GM18873 (cell line): ENCODE results near the gene CFAP46.

Source experiments
- ATAC-seq: cut with Tn5 transposase; IDR thresholded peaks from one replicate; pipeline ENCODE4 v1.9.1; 2021; ENCODE audit warnings: mild to moderate bottlenecking, moderate library complexity, moderate number of reproducible peaks; ENCODE audit not compliant: unreplicated experiment, low FRiP score

The CFAP46 gene

DNA sequence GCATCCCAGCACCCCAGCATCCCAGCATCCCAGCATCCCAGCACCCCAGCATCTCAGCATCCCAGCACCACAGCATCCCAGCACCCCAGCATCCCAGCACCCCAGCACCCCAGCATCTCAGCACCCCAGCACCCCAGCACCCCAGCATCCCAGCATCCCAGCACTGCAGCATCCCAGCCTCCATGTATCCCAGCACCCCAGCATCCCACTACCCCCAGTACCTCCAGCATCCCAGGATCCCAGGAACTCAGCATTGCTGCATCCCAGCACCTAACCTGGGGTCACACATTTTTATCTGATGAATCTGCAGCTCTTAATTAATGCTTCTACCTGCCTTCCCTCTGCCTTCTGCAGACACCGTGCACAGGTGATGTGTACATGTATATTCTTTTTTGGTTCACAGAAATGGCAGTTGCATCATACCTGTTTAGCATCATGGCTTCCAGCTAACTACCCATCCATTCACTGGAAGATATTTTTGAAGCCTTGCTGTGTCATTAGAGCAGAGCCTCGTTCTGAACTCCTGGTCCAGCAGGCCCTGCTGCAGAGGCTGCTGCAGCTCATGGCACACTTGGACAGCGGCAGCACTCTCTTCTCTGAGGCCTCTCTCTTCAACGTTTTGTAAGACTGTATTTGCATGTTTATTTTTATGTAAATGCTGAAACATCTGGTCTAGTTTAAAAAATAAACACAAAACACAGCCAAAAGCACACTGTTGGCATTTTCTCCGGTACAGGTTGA lies 4.6 kb upstream of the CFAP46 start:
- no peak for ATAC-seq

GRCh38 chr10:132946311-132946710 lies 3.9 kb upstream of the CFAP46 start:
- no peak for ATAC-seq

- ATAC-seq = no peak
Measured at GRCh38 chr10:132945894-132946255, 3.5 kb upstream of the CFAP46 start.

DNA sequence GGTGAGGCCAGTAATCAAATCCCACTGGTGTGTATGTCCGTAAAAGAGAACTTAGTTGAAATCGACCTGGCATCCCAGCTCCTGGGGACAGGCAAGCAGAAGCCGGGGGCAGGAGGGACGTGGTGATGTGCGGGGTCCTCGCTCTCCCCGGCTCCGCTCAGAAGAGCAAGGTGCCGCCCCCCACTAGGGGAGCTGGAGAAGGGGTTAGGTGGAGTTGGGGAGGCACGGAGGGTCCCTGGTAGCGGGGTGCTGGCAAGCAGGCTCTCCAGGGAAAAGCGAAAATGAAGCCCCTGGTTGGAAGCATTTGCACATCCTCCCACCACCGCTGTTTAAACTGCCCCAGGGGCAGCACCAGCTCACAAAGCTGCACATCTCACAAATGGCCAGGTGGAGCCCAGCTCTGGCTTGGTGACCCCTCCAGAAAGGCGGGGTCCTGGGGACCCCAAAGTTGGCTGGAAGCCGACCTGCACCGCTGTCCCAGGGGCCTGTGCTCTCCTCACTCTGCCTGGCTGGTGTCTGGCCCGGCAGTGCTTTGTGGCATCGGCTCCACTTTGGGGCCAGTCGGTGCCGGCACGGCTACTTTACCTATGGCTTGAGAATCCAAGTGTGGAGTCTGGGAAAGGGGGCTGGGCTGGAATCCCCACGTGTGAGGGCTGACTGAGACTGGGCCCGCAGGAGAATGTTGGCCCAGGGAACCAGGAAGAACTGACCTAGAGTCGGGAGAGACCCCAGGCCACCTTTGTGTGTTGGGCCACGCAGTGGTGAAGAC lies 2.9 kb upstream of the CFAP46 start:
- no peak for ATAC-seq

DNA sequence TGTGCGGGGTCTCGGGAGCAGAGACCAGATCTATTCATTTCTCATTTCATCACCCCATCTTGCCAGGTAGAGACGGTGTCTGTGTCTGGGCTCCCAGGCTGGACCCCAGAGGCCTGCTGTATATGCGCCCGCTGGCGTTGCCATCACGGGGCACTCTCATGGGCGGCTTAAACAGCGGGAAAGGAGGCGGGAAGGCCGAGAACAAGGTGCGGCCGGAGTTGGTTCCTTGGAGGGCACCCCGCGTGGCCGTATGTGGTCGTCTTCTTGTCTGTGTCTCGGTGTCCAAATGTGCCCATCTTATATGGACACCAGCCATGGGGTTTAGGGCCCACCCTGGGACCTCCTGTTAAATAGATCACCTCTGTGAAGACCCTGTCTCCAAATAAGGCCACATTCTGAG lies 2.1 kb upstream of the CFAP46 start:
- no peak for ATAC-seq

DNA sequence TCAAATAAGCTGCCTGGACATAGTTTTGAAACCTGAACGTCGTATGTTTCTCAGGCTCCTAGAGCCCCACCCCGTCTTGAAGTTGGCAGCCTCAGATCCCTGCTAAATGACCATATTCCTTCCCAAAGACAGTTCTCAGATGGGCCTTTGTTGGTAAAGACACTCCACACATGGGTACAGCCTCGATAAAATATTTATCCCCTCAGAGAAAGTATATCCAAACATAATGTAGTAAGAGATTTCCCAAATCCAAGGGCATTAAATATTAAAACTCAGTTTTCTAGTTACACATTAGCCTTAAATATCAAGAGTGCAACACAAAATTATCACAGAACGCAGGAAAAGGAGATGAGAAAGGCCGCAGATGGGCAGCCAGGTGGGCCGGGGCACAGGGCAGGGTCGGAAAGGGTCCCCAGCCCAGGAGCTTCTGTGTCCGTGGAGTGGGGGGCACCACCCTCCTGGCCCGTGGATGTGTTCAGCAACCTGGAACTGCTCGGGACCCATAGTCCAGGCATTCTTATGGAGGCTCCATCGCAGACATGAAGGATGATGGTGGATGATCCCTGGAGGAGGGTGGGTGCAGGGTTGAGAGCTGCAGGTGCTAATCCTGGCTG lies 1.5 kb upstream of the CFAP46 start:
- ATAC-seq = no peak

- ATAC-seq = no peak
Measured at GRCh38 chr10:132943058-132943790, 854 bp upstream of the CFAP46 start.

DNA sequence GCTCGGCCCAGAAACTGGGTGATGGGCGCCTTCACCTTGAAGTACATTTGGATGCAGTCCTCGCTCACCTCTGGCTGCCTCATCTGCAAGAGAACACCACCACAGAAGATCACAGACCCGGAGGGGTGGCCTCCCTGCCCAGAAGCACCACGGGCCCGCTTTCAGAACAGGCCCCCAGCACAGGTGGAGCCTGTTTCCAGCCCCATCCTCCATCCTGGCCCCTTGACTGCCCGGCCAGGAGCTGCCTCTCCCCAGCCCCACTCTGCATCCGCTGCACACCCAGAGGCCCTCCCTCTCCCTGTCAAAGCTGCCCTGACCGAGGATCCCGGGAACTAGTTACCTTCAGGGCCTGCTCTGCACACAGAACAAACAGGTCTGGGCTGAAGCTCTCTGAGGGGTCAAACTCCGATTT lies 724 bp downstream of the CFAP46 start:
- no peak for ATAC-seq

DNA sequence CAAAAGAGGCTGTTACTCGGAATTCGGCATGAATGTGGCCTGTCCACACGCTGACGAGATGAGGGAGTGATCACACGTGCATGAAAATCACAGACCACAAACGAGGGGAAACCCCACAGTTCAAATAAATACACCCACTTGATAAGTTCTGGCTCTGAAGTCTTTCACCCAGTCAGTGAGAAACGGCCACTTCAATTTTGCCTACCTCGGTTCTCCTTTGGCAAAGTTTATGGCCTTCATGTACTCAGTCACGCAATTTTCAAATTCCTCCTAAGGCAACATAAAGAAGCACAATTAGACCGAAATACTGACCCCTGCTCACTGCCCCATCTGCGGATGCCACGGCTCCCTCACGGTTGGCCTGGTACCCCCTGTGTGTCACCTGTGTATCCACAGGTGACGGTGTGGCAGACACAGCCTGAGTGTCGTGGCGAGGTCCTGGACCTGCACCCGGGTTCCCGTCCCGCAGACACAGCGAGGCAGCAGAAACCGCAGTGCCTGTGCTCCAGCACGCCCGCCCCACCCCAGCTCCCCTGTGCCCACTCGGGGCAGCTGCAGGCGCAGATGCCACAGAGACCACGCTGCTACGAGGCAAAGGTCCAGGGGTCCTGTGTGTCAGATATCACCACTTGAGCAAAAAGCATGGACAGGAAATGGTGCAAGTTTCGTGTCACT lies 1.4 kb downstream of the CFAP46 start:
- no peak for ATAC-seq

DNA sequence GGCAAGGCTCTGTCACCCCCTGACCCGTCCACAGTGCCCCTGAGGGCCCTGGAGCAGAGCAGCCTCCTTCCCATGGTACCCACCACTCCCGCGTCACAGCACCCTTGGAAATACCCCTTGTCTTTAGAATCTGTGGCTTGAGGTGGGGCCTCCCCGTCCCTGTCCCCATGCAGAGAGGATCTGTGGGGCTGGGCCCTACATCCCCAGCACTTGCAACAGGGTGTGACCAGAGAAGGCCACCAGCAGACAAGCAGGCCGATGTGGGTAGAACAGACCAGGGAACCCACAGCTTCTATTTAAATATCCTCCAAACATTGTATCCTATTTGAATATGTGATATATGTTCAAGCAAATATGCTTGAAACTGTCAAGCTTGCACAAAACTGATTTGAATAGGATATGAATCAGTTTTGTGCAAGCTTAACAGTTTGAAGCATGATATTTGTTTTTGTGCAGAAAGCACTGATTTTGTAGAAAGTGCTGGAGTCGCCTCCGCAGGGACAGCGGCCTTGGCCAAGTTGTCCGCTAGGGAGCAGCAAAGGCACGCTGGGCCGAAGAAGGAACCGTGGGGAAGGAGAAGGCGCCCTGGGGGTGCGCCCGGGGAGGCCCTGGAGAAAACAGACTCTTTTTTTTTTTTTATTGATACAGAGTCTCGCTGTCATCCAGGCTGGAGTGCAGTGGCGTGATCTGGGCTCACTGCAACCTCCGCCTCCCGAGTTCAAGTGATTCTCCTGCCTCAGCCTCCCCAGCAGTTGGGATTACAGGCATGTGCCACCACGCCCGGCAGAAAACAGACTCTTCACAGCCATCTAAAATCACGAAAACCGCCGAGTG lies 2.2 kb downstream of the CFAP46 start:
- no peak for ATAC-seq

- ATAC-seq = no peak
Measured at GRCh38 chr10:132939378-132939955, 2.9 kb downstream of the CFAP46 start.

GRCh38 chr10:132938472-132939339 lies 3.7 kb downstream of the CFAP46 start:
- no peak for ATAC-seq

DNA sequence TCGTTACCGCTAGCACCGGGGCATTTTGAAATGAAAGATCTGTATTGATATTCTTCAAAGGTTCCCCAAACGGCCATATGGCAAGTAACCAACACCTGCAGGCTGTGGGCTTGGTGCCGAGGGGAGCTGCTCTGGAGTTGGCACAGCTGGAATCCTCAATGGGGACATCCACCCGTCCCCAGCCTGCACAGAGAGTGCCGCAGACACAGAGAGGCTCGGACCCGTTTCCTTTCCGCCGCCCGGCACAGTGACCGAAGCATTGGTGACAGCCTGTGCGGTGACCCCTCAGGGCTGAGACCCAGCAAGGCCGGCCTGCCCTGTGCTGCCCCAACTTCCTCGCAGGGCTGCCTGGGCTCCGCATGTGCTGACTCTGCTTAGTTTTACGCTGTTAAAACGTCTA lies 4.5 kb downstream of the CFAP46 start:
- ATAC-seq = no peak

DNA sequence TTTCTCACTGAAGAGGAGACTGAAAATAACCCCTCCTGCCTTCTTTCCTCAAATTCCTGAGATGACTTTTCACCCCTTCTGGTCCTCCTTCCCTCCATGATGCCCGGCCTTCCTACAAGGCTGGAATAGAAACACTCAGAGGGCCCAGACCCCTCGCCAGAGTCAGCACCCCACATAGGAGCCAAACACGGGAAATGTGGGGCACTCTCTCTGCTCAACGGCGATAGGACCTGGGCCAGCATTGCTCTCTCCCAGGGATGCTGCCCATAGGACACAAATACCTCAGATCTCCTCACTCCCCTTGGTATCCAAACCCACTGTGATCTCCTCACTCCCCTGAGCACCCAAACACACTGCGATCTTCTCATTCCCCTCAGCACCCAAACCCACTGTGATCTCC lies 7.4 kb downstream of the CFAP46 start:
- no peak for ATAC-seq

DNA sequence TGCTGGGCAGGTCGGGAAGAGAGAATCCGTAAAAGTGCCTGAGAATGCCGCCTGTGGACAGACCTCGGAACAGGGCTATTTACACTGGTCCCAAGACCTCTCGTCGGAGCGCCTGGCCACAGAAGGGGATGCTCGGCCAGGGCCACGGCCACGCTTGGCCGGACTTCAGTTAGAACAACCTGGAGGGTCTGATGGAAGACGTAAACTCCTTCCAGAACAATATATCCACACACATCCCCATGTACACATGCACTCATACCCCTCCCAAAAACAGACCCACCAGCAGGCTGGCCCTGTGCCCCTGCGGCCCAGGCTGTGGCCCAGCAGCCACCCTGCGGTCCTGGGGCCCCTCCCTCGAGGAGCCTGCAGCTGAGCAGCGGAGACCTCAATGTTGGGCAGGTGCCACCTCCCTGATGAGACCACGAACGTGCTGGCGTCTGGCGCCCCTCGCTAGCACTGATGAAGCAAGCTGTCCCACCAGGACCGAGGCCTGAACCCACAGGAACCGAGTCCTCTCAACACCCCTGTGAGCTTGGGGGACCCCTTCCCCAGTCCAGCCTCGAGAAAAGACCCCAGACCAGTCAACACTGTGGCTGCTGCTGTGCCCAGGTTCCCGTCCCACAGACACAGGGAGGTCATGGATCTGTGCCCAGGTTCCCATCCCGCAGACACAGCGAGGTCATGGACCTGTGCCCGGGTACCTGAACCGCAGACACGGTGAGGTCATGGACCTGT lies 8.9 kb downstream of the CFAP46 start:
- ATAC-seq = no peak

DNA sequence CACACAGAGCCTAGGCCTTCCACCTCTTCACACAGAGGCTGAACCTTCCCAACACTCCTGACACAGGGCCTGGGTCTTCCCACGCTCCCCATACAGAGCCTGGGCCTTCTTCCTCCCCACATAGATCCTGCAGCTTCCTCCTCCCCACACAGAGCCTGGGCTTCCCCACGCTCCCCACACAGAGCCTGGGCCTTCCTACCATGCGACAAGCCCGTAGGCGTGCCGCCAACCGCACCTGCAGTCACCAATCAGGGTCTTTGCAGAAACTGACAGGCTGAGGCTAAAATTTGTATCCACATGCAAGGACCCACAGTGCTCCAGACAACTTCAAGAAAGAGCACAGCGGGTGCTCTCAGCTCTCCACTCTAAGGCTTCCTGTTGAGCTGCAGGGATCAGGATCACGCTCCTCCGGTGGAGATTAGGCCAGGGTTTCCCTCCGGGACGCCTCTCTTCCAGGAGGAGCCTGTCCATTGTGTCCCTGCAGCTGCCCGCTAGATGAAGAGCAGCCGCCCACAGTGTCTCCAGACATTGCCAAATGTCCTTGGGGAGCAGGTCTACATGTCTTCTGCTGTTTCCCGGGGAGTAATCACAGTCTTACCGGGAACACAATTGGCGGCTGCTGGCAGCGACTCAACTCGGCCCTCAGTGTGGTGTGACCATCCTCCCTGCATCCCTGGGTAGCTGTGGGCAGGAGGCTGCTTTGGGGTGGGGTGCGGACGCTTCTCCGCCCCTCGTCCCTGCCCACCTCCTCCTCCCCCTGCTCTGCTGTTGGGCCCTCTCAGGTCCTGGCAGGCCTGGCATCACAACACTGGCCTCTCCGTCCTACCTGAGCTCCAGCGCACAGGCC lies 9.7 kb downstream of the CFAP46 start:
- ATAC-seq = no peak
